IMR-90 (cell line): ENCODE results near the gene CTSS. TPM values are rescaled to one million over a fixed set of nuclear protein-coding genes. Genes with fewer than 3 reads are reported as not detected.
A peak's percentile ranks its signal among the peaks of the same experiment; 100 is the strongest.

ENCODE experiments used
- ATAC-seq: fragments of 200-7000 bp; cut with Tn5 transposase; 2 replicates; pipeline ENCODE4 v1.9.1; 2020; ENCODE audit warnings: low read depth, mild to moderate bottlenecking, moderate library complexity
- BruUV-seq: library from RNA; stranded (reverse); fragments of 400-500 nt; replicated peaks from 2 replicates; lab custom pipeline; 2021; lab: Mats Ljungman, UMichigan
- CTCF ChIA-PET: fragments of 300-600 bp; formaldehyde crosslinking; extraction: SDS; loops from one replicate; lab custom pipeline; 2021; ENCODE audit warnings: antibody characterized with exemption; lab: Yijun Ruan, JAX
- POLR2A ChIA-PET: fragments of 300-600 bp; sonication (Branson Sonifier 250); formaldehyde crosslinking; loops from one replicate; lab custom pipeline; 2022; ENCODE audit warnings: antibody characterized with exemption; ENCODE audit not compliant: unreplicated experiment; lab: Charles Lee
- DNase-seq: peaks from one replicate; pipeline ENCODE4 v3.0.0; 2013
- H2AFZ ChIP-seq: replicated peaks from 2 replicates; pipeline ENCODE3; 2013; ENCODE audit warnings: low read length, mild to moderate bottlenecking; ENCODE audit not compliant: poor library complexity
- H2AK5ac ChIP-seq: 2 replicates; pipeline ENCODE4 v1.6.1; 2013; ENCODE audit warnings: low read depth, low read length, inconsistent platforms
- H2AK9ac ChIP-seq: replicated peaks from 2 replicates; pipeline ENCODE3; 2013; ENCODE audit warnings: mild to moderate bottlenecking, low read depth, low read length, moderate library complexity; ENCODE audit not compliant: poor library complexity
- H2BK120ac ChIP-seq: 2 replicates; pipeline ENCODE4 v1.6.1; 2013; ENCODE audit warnings: low read depth, low read length, inconsistent platforms
- H2BK15ac ChIP-seq: 3 replicates; pipeline ENCODE4 v1.6.1; 2013; ENCODE audit warnings: low read depth, low read length, inconsistent platforms
- H2BK20ac ChIP-seq: 2 replicates; pipeline ENCODE4 v1.6.1; 2013; ENCODE audit warnings: low read depth, mild to moderate bottlenecking, inconsistent platforms, low read length, moderate library complexity
- H2BK5ac ChIP-seq: 2 replicates; pipeline ENCODE4 v1.6.1; 2013; ENCODE audit warnings: mild to moderate bottlenecking, low read depth, low read length, inconsistent platforms; ENCODE audit not compliant: poor library complexity, severe bottlenecking
- H3K14ac ChIP-seq: replicated peaks from 2 replicates; pipeline ENCODE4 v1.6.1; 2013; ENCODE audit warnings: low read depth, low read length, inconsistent platforms
- H3K18ac ChIP-seq: 2 replicates; pipeline ENCODE4 v1.6.1; 2013; ENCODE audit warnings: low read depth, low read length, control low read depth
- H3K23ac ChIP-seq: 2 replicates; pipeline ENCODE4 v1.6.1; 2013; ENCODE audit warnings: low read depth, low read length, inconsistent platforms
- H3K27ac ChIP-seq: 2 replicates; pipeline ENCODE4 v1.5.1; 2013; ENCODE audit warnings: mild to moderate bottlenecking, control low read depth, low read length; ENCODE audit not compliant: insufficient read depth
- H3K27me3 ChIP-seq: 2 replicates; pipeline ENCODE4 v1.6.1; 2013; ENCODE audit warnings: low read length; ENCODE audit not compliant: control insufficient read depth, insufficient read depth
- H3K36me3 ChIP-seq: 2 replicates; pipeline ENCODE4 v1.6.1; 2013; ENCODE audit warnings: low read length, mixed read lengths; ENCODE audit not compliant: control insufficient read depth, insufficient read depth
- H3K4ac ChIP-seq: 2 replicates; pipeline ENCODE4 v1.6.1; 2013; ENCODE audit warnings: low read depth, low read length, inconsistent platforms
- H3K4me1 ChIP-seq: 2 replicates; pipeline ENCODE4 v1.6.1; 2013; ENCODE audit warnings: low read length, mixed read lengths; ENCODE audit not compliant: control insufficient read depth, insufficient read depth
- H3K4me2 ChIP-seq: 2 replicates; pipeline ENCODE4 v1.6.1; 2013; ENCODE audit warnings: low read depth, mild to moderate bottlenecking, control low read depth, low read length, moderate library complexity
- H3K4me3 ChIP-seq: 2 replicates; pipeline ENCODE4 v1.5.1; 2013; ENCODE audit warnings: low read depth, mild to moderate bottlenecking, control low read depth, low read length, moderate library complexity; ENCODE audit not compliant: insufficient read depth
- H3K56ac ChIP-seq: 2 replicates; pipeline ENCODE4 v1.6.1; 2013; ENCODE audit warnings: low read length, inconsistent platforms; ENCODE audit not compliant: insufficient read depth; ENCODE audit errors: extremely low read depth
- H3K79me1 ChIP-seq, 2 experiments: 2 replicates each; pipeline ENCODE4 v1.6.1; 2013; ENCODE audit warnings: low read length in 2 of 2, inconsistent platforms in 1 of 2, low read depth in 1 of 2
- H3K9ac ChIP-seq: 2 replicates; pipeline ENCODE4 v1.6.1; 2013; ENCODE audit warnings: low read depth, low read length, control low read depth
- H3K9me1 ChIP-seq: 2 replicates; pipeline ENCODE4 v1.6.1; 2013; ENCODE audit warnings: low read length, inconsistent platforms; ENCODE audit not compliant: insufficient read depth
- H3K9me3 ChIP-seq: 2 replicates; pipeline ENCODE4 v1.6.1; 2013; ENCODE audit warnings: low read length; ENCODE audit not compliant: control insufficient read depth, insufficient read depth
- H4K20me1 ChIP-seq: 2 replicates; pipeline ENCODE4 v1.6.1; 2013; ENCODE audit warnings: low read length, inconsistent platforms; ENCODE audit not compliant: insufficient read depth
- H4K5ac ChIP-seq: 2 replicates; pipeline ENCODE4 v1.6.1; 2013; ENCODE audit warnings: mild to moderate bottlenecking, low read depth, low read length, control low read depth
- H4K8ac ChIP-seq, 2 experiments: 2 replicates each; pipeline ENCODE4 v1.6.1; 2013; ENCODE audit warnings: low read depth in 2 of 2, low read length in 2 of 2, control low read depth in 1 of 2, inconsistent platforms in 1 of 2
- H4K91ac ChIP-seq: 2 replicates; pipeline ENCODE4 v1.6.1; 2013; ENCODE audit warnings: low read depth, low read length, inconsistent platforms; ENCODE audit not compliant: insufficient read depth
- BHLHE40 ChIP-seq: fragments of 150-350 bp; IDR thresholded peaks from 2 replicates; pipeline ENCODE4 v1.6.1; 2016; ENCODE audit warnings: mild to moderate bottlenecking, low read depth, low read length
- CEBPB ChIP-seq: IDR thresholded peaks from 2 replicates; pipeline ENCODE4 v1.6.1; 2012; ENCODE audit warnings: low read depth, low read length, improper control_type of control experiment
- CHD1 ChIP-seq: IDR thresholded peaks from 2 replicates; pipeline ENCODE4 v1.6.1; 2012; ENCODE audit warnings: low read depth, low read length, improper control_type of control experiment
- CTCF ChIP-seq: conservative IDR thresholded peaks from 2 replicates; pipeline ENCODE4 v1.5.1; 2012; ENCODE audit warnings: mild to moderate bottlenecking, low read depth, low read length, improper control_type of control experiment
- FOS ChIP-seq: fragments of 150-350 bp; IDR thresholded peaks from 2 replicates; pipeline ENCODE4 v1.6.1; 2016; ENCODE audit warnings: low read depth, low read length
- MAZ ChIP-seq: IDR thresholded peaks from 2 replicates; pipeline ENCODE4 v1.6.1; 2012; ENCODE audit warnings: low read depth, mild to moderate bottlenecking, low read length, improper control_type of control experiment, moderate library complexity, borderline replicate concordance
- MXI1 ChIP-seq: IDR thresholded peaks from 2 replicates; pipeline ENCODE4 v1.6.1; 2012; ENCODE audit warnings: low read depth, mild to moderate bottlenecking, low read length, moderate library complexity, borderline replicate concordance
- NFE2L2 ChIP-seq: fragments of 150-350 bp; IDR thresholded peaks from 2 replicates; pipeline ENCODE4 v1.6.1; 2016; ENCODE audit warnings: low read depth, mild to moderate bottlenecking, low read length
- RAD21 ChIP-seq: IDR thresholded peaks from 2 replicates; pipeline ENCODE4 v1.6.1; 2012; ENCODE audit warnings: low read length, improper control_type of control experiment
- USF2 ChIP-seq: fragments of 150-350 bp; IDR thresholded peaks from 2 replicates; pipeline ENCODE4 v1.6.1; 2017; ENCODE audit warnings: mild to moderate bottlenecking, antibody characterized with exemption, low read length, low read depth
- WGBS, 2 experiments: methylation state at CpG; one replicate each; pipeline versions ENCODE4 v1.1.5 to v1.1.7; 2013; ENCODE audit warnings: missing lambda C conversion rate in 2 of 2; ENCODE audit not compliant: insufficient read length in 1 of 2; ENCODE audit errors: extremely low coverage in 2 of 2; 5-methylcytosine and 5-hydroxymethylcytosine counted together
- dilution Hi-C: fragments of 300-500 bp; cut with HindIII; formaldehyde crosslinking; loops from one replicate; pipeline ENCODE4 v1.14.3; 2018; ENCODE audit warnings: low sequenced_read_pairs; ENCODE audit not compliant: unreplicated experiment
- in situ Hi-C: fragments of 300-500 bp; cut with MboI; formaldehyde crosslinking; loops from 3 replicates; pipeline ENCODE4 v1.14.3; 2019; ENCODE audit warnings: low sequenced_read_pairs, inconsistent platforms, mixed read lengths
- intact Hi-C: fragments of 100-400 bp; cut with micrococcal nuclease; formaldehyde crosslinking; loops from 2 replicates; pipeline ENCODE4 v1.10.0; 2022
- polyA plus RNA-seq, 3 experiments: library from polyadenylated mRNA; depleted of rRNA; stranded (reverse); fragments of >200 nt; gene quantifications; 2 replicates each; pipeline ENCODE4 v1.2.3, GENCODE V29; 2012; ENCODE audit warnings: low replicate concordance in 1 of 3
- total RNA-seq: library from RNA; depleted of rRNA; stranded (reverse); fragments of >200 nt; gene quantifications from 2 replicates; pipeline ENCODE4 v1.2.3, GENCODE V29; 2012
- TF ChIP-seq, protein P1 (sequence below): fragments of 150-350 bp; IDR thresholded peaks from 2 replicates; pipeline ENCODE4 v1.6.1; 2016; ENCODE audit warnings: low read depth, mild to moderate bottlenecking, low read length, moderate library complexity, borderline replicate concordance

The CTSS gene
- total and polyA plus RNA-seq, 2 of the 4 experiments (the other 2 are of a cell fraction) = 0.18 to 0.48 TPM

DNA sequence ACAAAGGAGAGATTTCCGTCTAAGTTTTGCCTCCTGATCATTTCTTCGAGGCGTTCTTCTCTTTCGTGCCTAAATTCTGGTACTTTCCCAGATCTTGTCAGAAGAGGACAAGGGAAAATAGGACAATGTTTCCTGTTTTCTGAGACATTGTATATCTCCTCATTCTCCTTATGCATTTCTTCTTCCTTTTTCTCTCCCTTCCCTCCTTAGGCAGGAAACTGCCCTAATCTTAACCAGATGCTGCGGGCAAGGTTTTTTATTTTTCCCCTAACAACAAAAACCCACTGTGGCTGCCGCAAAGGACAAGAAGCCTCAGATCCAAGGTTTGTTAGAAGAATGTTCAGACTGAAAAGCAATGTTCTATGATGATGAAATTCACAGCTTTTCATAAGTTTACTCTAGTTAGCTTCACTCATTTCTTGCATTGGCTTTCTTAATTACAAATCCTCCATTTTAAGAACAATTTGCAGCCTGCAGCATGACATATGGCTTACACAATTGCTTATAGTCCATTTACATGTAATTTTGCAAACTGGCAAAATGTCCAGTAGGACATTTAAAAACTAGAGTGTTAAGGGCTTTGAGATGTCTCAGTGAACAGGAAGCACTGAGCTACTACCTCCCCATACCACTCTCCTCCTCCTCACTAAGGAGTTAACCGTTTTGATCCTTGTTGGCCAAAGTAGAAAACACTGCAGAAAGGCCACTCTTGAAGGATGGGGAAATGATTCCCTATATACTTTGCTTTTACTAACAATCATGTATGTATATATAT is 41.9 kb upstream of the CTSS start:
- Histone ChIP-seq H3K79me1 (no peaks in the 10 kb centered on the region; a peak in 1 of 4 replicates), H2BK20ac (no peak overlapping the region), H2AFZ (no peak overlapping the region), H4K20me1 (no peaks in the 10 kb centered on the region), H4K8ac (no peak overlapping the region; a peak in 1 of 4 replicates), H3K9me3 (no peaks in the 10 kb centered on the region), H3K36me3 (peaks cover 8% of the 10 kb centered on the region), H3K4me3 (no peak overlapping the region), H3K18ac (peak overlapping the region; percentile 6; the same call in 1 of the 2 replicates), H4K5ac (peak overlapping the region; percentile 53; the same call in 1 of the 2 replicates), H3K14ac (0 out of 2 replicates have a peak overlapping the region, but pooled peaks have one; percentile 22), H2BK120ac (no peak overlapping the region), H3K56ac (no peak overlapping the region), H4K91ac (no peak overlapping the region), H3K9ac (no peak overlapping the region), H2BK5ac (no peak overlapping the region), H3K9me1 (peaks cover 3% of the 10 kb centered on the region; the same call in 1 of the 2 replicates), H3K4me2 (no peak overlapping the region), H3K27me3 (no peaks in the 10 kb centered on the region), H2BK15ac (no peak overlapping the region), H3K23ac (peak overlapping the region; percentile 12; the same call in 1 of the 2 replicates), H2AK5ac (no peak overlapping the region), H2AK9ac (no peak overlapping the region), H3K4me1 (peaks cover 10% of the 10 kb centered on the region), H3K27ac (no peak overlapping the region), H3K4ac (peak overlapping the region; percentile 31; the same call in 1 of the 2 replicates)
- TF ChIP-seq BHLHE40 (no peak), CHD1 (no peak), CTCF (no peak), NFE2L2 (no peak), USF2 (no peak), MXI1 (no peak), FOS (no peak), MAZ (no peak), CEBPB (no peak), RAD21 (no peak)
- TF ChIP-seq, protein P1, sequence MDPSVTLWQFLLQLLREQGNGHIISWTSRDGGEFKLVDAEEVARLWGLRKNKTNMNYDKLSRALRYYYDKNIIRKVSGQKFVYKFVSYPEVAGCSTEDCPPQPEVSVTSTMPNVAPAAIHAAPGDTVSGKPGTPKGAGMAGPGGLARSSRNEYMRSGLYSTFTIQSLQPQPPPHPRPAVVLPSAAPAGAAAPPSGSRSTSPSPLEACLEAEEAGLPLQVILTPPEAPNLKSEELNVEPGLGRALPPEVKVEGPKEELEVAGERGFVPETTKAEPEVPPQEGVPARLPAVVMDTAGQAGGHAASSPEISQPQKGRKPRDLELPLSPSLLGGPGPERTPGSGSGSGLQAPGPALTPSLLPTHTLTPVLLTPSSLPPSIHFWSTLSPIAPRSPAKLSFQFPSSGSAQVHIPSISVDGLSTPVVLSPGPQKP = no peak
- in situ Hi-C loops = loop anchor here (10.0 kb wide), 1 partner anchor 243 kb away; no protein-coding TSS in a partner anchor
- BruUV-seq = no TSS peak
- dilution Hi-C loops = no loop called here
- CTCF ChIA-PET = interaction anchor here (1.3 kb wide), 1 partner anchor 13 kb away, joined by 3 read pairs; no protein-coding TSS in a partner anchor
- intact Hi-C loops = no loop called here
- ATAC-seq (no peak), DNase-seq (no peak)
- 63% methylated on average over 3 of the region's 7 CpGs; no CpG with 5 or more reads in 1 of the 2 experiments for whole genome bisulfite sequencing, 2 experiments
- POLR2A ChIA-PET = interaction anchor here (0.6 kb wide), 1 partner anchor 71 kb away, joined by 3 read pairs; no protein-coding TSS in a partner anchor
